ENCODE data around the gene FBRSL1. TPM values are rescaled to one million over a fixed set of nuclear protein-coding genes. Genes with fewer than 3 reads are reported as not detected.

The FBRSL1 gene
- total RNA-seq, 1 experiment from 2014 or later, result 45.3 TPM

DNA sequence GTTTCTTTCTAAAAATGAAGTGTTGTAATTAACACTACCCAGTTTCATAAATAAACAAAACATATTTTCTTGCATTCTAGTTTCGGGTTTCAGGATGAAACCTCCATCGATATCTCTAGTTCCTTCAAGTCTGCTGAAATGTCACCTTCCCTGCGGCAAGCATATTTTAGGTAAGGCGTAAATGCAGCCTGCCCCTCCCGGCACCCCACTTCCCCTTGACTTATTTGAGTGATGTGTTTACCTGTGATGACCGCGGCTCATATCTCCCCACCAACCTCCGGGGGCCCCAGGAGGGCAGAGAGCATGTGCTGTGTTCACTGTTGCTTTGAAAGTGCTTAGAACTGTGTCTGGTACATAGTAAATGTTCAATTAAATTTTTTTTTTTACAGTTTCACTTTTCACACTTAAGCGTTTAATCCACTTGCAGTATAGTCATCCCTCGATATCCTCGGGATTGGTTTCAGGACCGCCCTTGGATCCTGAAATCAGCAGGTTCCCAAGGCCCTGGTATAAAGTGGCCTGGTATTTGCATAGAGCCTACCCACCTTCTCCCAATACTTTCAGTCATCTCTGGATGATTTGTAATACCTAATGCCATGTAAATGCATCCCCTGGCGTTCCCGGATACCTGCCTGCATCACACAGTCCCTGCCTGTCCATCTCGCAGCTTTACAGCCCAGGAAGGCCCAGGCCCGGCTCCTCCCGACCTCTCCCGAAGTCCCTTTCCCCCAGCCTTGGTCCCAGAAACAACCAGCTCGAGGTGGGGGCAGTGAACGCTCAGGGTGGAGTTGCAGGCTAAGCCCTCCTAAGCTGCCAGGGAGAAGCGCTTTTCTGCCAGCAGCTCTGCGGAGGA lies 40.2 kb upstream of the FBRSL1 start:
- H3F3A ChIP-seq (ENCODE audit: low read length, unreplicated experiment), result no peaks in the 10 kb centered on the region
- H3K79me2 ChIP-seq (ENCODE audit: low read length), result no peaks in the 10 kb centered on the region
- H3K4me3 ChIP-seq (ENCODE audit: low read length), result no peak overlapping the region
- TF ChIP-seq EZH2 (IDR thresholded peaks at IDR 0.05; ENCODE audit: low read length, unreplicated experiment) (no peak), EZH2phosphoT487 (IDR thresholded peaks at IDR 0.05; ENCODE audit: borderline replicate concordance, low read length) (no peak)
- TF ChIP-seq, protein P1, sequence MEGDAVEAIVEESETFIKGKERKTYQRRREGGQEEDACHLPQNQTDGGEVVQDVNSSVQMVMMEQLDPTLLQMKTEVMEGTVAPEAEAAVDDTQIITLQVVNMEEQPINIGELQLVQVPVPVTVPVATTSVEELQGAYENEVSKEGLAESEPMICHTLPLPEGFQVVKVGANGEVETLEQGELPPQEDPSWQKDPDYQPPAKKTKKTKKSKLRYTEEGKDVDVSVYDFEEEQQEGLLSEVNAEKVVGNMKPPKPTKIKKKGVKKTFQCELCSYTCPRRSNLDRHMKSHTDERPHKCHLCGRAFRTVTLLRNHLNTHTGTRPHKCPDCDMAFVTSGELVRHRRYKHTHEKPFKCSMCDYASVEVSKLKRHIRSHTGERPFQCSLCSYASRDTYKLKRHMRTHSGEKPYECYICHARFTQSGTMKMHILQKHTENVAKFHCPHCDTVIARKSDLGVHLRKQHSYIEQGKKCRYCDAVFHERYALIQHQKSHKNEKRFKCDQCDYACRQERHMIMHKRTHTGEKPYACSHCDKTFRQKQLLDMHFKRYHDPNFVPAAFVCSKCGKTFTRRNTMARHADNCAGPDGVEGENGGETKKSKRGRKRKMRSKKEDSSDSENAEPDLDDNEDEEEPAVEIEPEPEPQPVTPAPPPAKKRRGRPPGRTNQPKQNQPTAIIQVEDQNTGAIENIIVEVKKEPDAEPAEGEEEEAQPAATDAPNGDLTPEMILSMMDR (conservative IDR thresholded peaks at IDR 0.05; ENCODE audit: low read depth, low read length), result no peak
- no peaks in the 10 kb centered on the region for H4K20me1 ChIP-seq (ENCODE audit: low read length)
- DNase-seq (no peak), ATAC-seq (no peak)
- no TSS peak for BruUV-seq (replicated peaks)
- no peaks in the 10 kb centered on the region for H3K36me3 ChIP-seq (ENCODE audit: low read depth, low read length)
- H3K9me3 ChIP-seq (ENCODE audit: low read length), result no peaks in the 10 kb centered on the region
- H3K27ac ChIP-seq (ENCODE audit: low read length), result no peak overlapping the region
- no peak overlapping the region for H3K4me2 ChIP-seq (ENCODE audit: low read length)
- H3K9ac ChIP-seq (ENCODE audit: low read length), result no peak overlapping the region
- no peak overlapping the region for H2AFZ ChIP-seq (ENCODE audit: low read length)
- H3K9me2 ChIP-seq (replicated peaks; ENCODE audit: low read length), result no peaks in the 10 kb centered on the region
- peaks cover 10% of the 10 kb centered on the region for H3K4me1 ChIP-seq (ENCODE audit: insufficient read depth, low read length)
- POLR2A ChIA-PET (ENCODE audit: unreplicated experiment), result no interaction called here
- CTCF ChIA-PET, result no interaction called here
- intact Hi-C loops (cut with micrococcal nuclease), result no loop called here
- H3K27me3 ChIP-seq (ENCODE audit: low read length), result no peaks in the 10 kb centered on the region

DNA sequence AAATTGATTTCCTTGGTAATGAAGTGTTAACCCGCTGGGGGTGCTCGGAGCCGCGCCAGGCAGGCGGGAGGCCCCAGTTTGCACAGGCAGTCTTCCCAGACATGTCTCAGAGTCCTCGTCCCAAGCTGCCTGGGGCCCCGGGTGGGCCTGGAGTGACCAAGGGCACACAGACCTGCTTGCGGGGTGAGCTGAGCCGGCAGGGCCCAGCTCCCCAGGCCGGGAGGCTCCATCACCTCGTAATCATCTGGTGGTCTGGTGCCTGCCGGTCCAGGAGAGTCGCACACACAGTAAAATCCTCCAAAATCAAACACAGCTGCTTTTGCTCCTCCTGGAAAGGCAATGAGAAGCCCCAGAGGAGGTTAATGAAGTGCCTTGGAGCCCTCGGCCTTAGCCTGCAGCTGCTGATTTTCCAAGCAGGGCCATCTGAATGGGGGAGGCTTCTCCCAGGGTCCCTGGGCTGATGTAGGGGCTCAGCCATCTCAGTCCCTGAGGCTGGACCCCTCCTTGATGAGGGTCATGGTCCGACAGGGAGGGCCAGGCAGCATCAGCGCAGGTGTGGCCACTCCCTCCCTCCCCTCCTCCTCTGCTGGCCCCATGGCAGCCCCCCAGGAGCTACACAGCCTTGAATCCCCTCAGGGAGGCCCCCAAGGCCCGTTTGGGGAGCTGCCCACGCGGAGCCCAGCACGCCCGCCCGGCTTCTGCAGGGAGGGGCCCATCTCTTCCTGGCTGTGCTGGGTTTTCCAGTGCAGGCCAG lies 39.4 kb upstream of the FBRSL1 start:
- Histone ChIP-seq H3K9ac (ENCODE audit: low read length) (no peak overlapping the region), H3K27me3 (ENCODE audit: low read length) (no peaks in the 10 kb centered on the region), H3K9me2 (replicated peaks; ENCODE audit: low read length) (no peaks in the 10 kb centered on the region), H3K27ac (ENCODE audit: low read length) (no peak overlapping the region), H4K20me1 (ENCODE audit: low read length) (no peaks in the 10 kb centered on the region), H2AFZ (ENCODE audit: low read length) (no peak overlapping the region), H3K4me2 (ENCODE audit: low read length) (no peak overlapping the region), H3K4me1 (ENCODE audit: insufficient read depth, low read length) (peaks cover 10% of the 10 kb centered on the region), H3K36me3 (ENCODE audit: low read depth, low read length) (no peaks in the 10 kb centered on the region), H3F3A (ENCODE audit: low read length, unreplicated experiment) (no peaks in the 10 kb centered on the region), H3K4me3 (ENCODE audit: low read length) (no peak overlapping the region), H3K9me3 (ENCODE audit: low read length) (no peaks in the 10 kb centered on the region), H3K79me2 (ENCODE audit: low read length) (no peaks in the 10 kb centered on the region)
- CTCF ChIA-PET, result no interaction called here
- no peak for DNase-seq
- POLR2A ChIA-PET (ENCODE audit: unreplicated experiment), result no interaction called here
- TF ChIP-seq, protein P1 (conservative IDR thresholded peaks at IDR 0.05; ENCODE audit: low read depth, low read length), result no peak
- TF ChIP-seq EZH2phosphoT487 (IDR thresholded peaks at IDR 0.05; ENCODE audit: borderline replicate concordance, low read length) (no peak), EZH2 (IDR thresholded peaks at IDR 0.05; ENCODE audit: low read length, unreplicated experiment) (no peak)
- BruUV-seq (replicated peaks), result no TSS peak
- ATAC-seq, result no peak
- intact Hi-C loops (cut with micrococcal nuclease), result no loop called here

Data from PC-3 (cell line).